K562 (cell line): ENCODE data around the gene PTPRC. TPM values are rescaled to one million over a fixed set of nuclear protein-coding genes. Genes with fewer than 3 reads are reported as not detected.

Experiments used
- CEBPZ ChIP-seq: fragments of 150-350 bp; IDR thresholded peaks from 2 replicates; pipeline ENCODE4 v1.6.1; 2014; ENCODE audit warnings: low read depth, mild to moderate bottlenecking, low read length, borderline replicate concordance
- ELF2 ChIP-seq: fragments of 250-450 bp; sonication (Bioruptor Pico); IDR thresholded peaks from 2 replicates; pipeline ENCODE4 v1.5.0; 2021; ENCODE audit warnings: mild to moderate bottlenecking
- ELK1 ChIP-seq: sonication (generic); formaldehyde crosslinking; IDR thresholded peaks from 2 replicates; pipeline ENCODE4 v1.8.1; 2022; ENCODE audit warnings: missing genetic modification reagents
- FOXO4 ChIP-seq: fragments of 450-650 bp; formaldehyde crosslinking; IDR thresholded peaks from 2 replicates; pipeline ENCODE4 v1.4.0; 2020; ENCODE audit warnings: mild to moderate bottlenecking, moderate library complexity
- HCFC1 ChIP-seq: IDR thresholded peaks from 2 replicates; pipeline ENCODE4 v1.6.1; 2012; ENCODE audit warnings: low read depth, low read length, improper control_type of control experiment
- HEY1 ChIP-seq: fragments of 250-450 bp; sonication (Bioruptor Pico); IDR thresholded peaks from 2 replicates; pipeline ENCODE4 v1.5.0; 2020; ENCODE audit warnings: mild to moderate bottlenecking, moderate library complexity, borderline replicate concordance
- KLF6 ChIP-seq: fragments of 250-450 bp; sonication (Bioruptor Pico); IDR thresholded peaks from 2 replicates; pipeline ENCODE4 v1.4.0; 2020; ENCODE audit warnings: mild to moderate bottlenecking, moderate library complexity, borderline replicate concordance
- PHF21A ChIP-seq: fragments of 450-650 bp; IDR thresholded peaks from 2 replicates; pipeline ENCODE4 v1.6.1; 2017; ENCODE audit warnings: low read depth, borderline replicate concordance
- POLR2B ChIP-seq: fragments of 450-650 bp; IDR thresholded peaks from 2 replicates; pipeline ENCODE4 v1.6.1; 2018; ENCODE audit warnings: low read depth; ENCODE audit not compliant: partially characterized antibody
- RNF2 ChIP-seq: sonication (generic); IDR thresholded peaks from 2 replicates; pipeline ENCODE4 v1.6.1; 2016
- SP2 ChIP-seq: IDR thresholded peaks from 2 replicates; pipeline ENCODE4 v1.6.1; 2011; ENCODE audit warnings: mild to moderate bottlenecking, low read depth, low read length, moderate library complexity; ENCODE audit not compliant: poor library complexity, severe bottlenecking; ENCODE audit errors: extremely low read depth
- SRSF9 ChIP-seq: fragments of 200-400 bp; formaldehyde crosslinking; IDR thresholded peaks from 2 replicates; pipeline ENCODE4 v1.6.1; 2017; ENCODE audit warnings: low read depth, low read length, borderline replicate concordance
- TGIF2 ChIP-seq: sonication (generic); formaldehyde crosslinking; IDR thresholded peaks from 2 replicates; pipeline ENCODE4 v1.8.1; 2022; ENCODE audit warnings: mild to moderate bottlenecking, missing genetic modification reagents, moderate library complexity
- THRAP3 ChIP-seq: fragments of 450-650 bp; IDR thresholded peaks from 2 replicates; pipeline ENCODE4 v1.6.1; 2016; ENCODE audit warnings: mild to moderate bottlenecking, inconsistent platforms, borderline replicate concordance
- ZBTB8A ChIP-seq: fragments of 450-650 bp; IDR thresholded peaks from 2 replicates; pipeline ENCODE4 v1.6.1; 2018; ENCODE audit warnings: mild to moderate bottlenecking, moderate library complexity; ENCODE audit not compliant: partially characterized antibody
- ZFP36 ChIP-seq: fragments of 150-350 bp; IDR thresholded peaks from 2 replicates; pipeline ENCODE4 v1.6.1; 2018; ENCODE audit warnings: low read length, low read depth; ENCODE audit not compliant: partially characterized antibody
- ZNF316 ChIP-seq: fragments of 450-650 bp; IDR thresholded peaks from 2 replicates; pipeline ENCODE4 v1.6.1; 2016
- ZNF398 ChIP-seq: fragments of 250-450 bp; sonication (Bioruptor Pico); IDR thresholded peaks from 2 replicates; pipeline ENCODE4 v1.8.0; 2021; ENCODE audit warnings: moderate library complexity, mild to moderate bottlenecking, inconsistent platforms
- polyA plus RNA-seq, 8 experiments: library from polyadenylated mRNA; depleted of rRNA in 4 of 8; stranded (reverse) in 5 of 8; unstranded in 3 of 8; fragments of >200 nt; fragmentation: Nextera tagmentation in 2 of 8; fragmentation: Illumina TruSeq in 1 of 8; extraction: Ambion mirVana in 2 of 8; extraction: Trizol in 1 of 8; gene quantifications; 2 replicates each; pipeline versions ENCODE4 v1.2.1 to v1.2.3, GENCODE V29; 2011 to 2014; ENCODE audit warnings: inconsistent platforms in 1 of 8, missing spikeins in 1 of 8
- total RNA-seq, 7 experiments: library from RNA; depleted of rRNA in 6 of 7; stranded (reverse); fragments of >200 nt in 6 of 7; fragmentation: Illumina TruSeq in 2 of 7; extraction: Trizol in 2 of 7; gene quantifications; 2 replicates each; pipeline versions ENCODE4 v1.2.1 to v1.2.3, GENCODE V29; 2011 to 2021; ENCODE audit warnings: low replicate concordance in 1 of 7

PTPRC gene
- total and polyA plus RNA-seq, 9 of the 15 experiments (the other 6 are each of a cell fraction or from before 2014, with no cell fraction given) = 7.1 to 107 (median 62.9) TPM

- TF ChIP-seq ZNF316 (peak; percentile 68), KLF6 (0 out of 2 replicates have a peak, but pooled peaks have one; percentile 42), ZNF398 (no peak), HEY1 (CRISPR knock-in tag) (no peak), POLR2B (peak; percentile 41), HCFC1 (0 out of 2 replicates have a peak, but pooled peaks have one; percentile 25), RNF2 (peak; percentile 82), ELK1 (CRISPR knock-in tag) (no peak), THRAP3 (no peak), PHF21A (no peak), ZBTB8A (no peak), SP2 (no peak), SRSF9 (no peak), ZFP36 (no peak), FOXO4 (no peak), CEBPZ (no peak), TGIF2 (CRISPR knock-in tag) (no peak), ELF2 (no peak)
These were observed 43.3 kb downstream of the PTPRC start (continued) for GRCh38 chr1:198681831-198682759.
